Neural cell (in vitro differentiated cells): Measurements from ENCODE around the gene NUP98. TPM values are rescaled to one million over a fixed set of nuclear protein-coding genes. Genes with fewer than 3 reads are reported as not detected.

ENCODE experiments used
- H2AFZ ChIP-seq: fragments of 200-600, 300-800 bp; sonication (generic), shearing (Covaris generic); 2 replicates; pipeline ENCODE4 v1.6.0; 2014; ENCODE audit warnings: low read depth, mild to moderate bottlenecking, antibody characterized with exemption, low read length, moderate library complexity
- H3F3A ChIP-seq: fragments of 200-600 bp; shearing (Covaris generic); 2 replicates; pipeline ENCODE4 v1.6.1; 2016; ENCODE audit warnings: mild to moderate bottlenecking, moderate library complexity, mixed read lengths, antibody characterized with exemption, low read length; ENCODE audit not compliant: insufficient read depth, poor library complexity, severe bottlenecking
- H3K27ac ChIP-seq: fragments of 200-600, 300-800 bp; sonication (generic), shearing (Covaris generic); 2 replicates; pipeline ENCODE4 v1.5.1; 2014; ENCODE audit warnings: mild to moderate bottlenecking, low read length, moderate library complexity
- H3K27me3 ChIP-seq: fragments of 300-800, 200-600 bp; sonication (generic), shearing (Covaris generic); 2 replicates; pipeline ENCODE4 v1.6.0; 2014; ENCODE audit warnings: mild to moderate bottlenecking, low read depth, low read length, moderate library complexity; ENCODE audit not compliant: insufficient read depth
- H3K36me3 ChIP-seq: fragments of 300-800, 200-600 bp; sonication (generic), shearing (Covaris generic); 2 replicates; pipeline ENCODE4 v1.5.1; 2014; ENCODE audit warnings: mild to moderate bottlenecking, antibody characterized with exemption, low read length, moderate library complexity; ENCODE audit not compliant: insufficient read depth
- H3K4me2 ChIP-seq: fragments of 300-800, 200-600 bp; sonication (generic), shearing (Covaris generic); 2 replicates; pipeline ENCODE4 v1.6.0; 2014; ENCODE audit warnings: mild to moderate bottlenecking, low read length
- H3K4me3 ChIP-seq: fragments of 300-800, 200-600 bp; sonication (generic), shearing (Covaris generic); 2 replicates; pipeline ENCODE4 v1.5.1; 2014; ENCODE audit warnings: mild to moderate bottlenecking, low read length, moderate library complexity
- H3K79me2 ChIP-seq: fragments of 200-600 bp; shearing (Covaris generic); replicated peaks from 2 replicates; pipeline ENCODE4 v1.6.0; 2014; ENCODE audit warnings: mild to moderate bottlenecking, low read length, moderate library complexity; ENCODE audit not compliant: insufficient read depth
- H3K9ac ChIP-seq: fragments of 300-800, 200-600 bp; sonication (generic), shearing (Covaris generic); 2 replicates; pipeline ENCODE4 v1.6.1; 2016; ENCODE audit warnings: mild to moderate bottlenecking, low read length, mixed read lengths
- H3K9me2 ChIP-seq: fragments of 200-600 bp; shearing (Covaris generic); 2 replicates; pipeline ENCODE4 v1.6.1; 2016; ENCODE audit warnings: mild to moderate bottlenecking, low read length, mixed read lengths; ENCODE audit not compliant: insufficient read depth
- H3K9me3 ChIP-seq: fragments of 200-600, 300-800 bp; sonication (generic), shearing (Covaris generic); 2 replicates; pipeline ENCODE4 v1.6.1; 2016; ENCODE audit warnings: mild to moderate bottlenecking, mixed run types, low read length, moderate library complexity, mixed read lengths
- H4K20me1 ChIP-seq: fragments of 200-600 bp; shearing (Covaris generic); 2 replicates; pipeline ENCODE4 v1.6.1; 2016; ENCODE audit warnings: mild to moderate bottlenecking, mixed run types; ENCODE audit not compliant: insufficient read depth
- EP300 ChIP-seq: fragments of 450-650 bp; conservative IDR thresholded peaks from 2 replicates; pipeline ENCODE4 v1.6.1; 2014; ENCODE audit warnings: antibody characterized with exemption, mild to moderate bottlenecking, moderate library complexity; ENCODE audit not compliant: poor library complexity, severe bottlenecking
- EZH2 ChIP-seq: fragments of 200-600, 300-800 bp; shearing (Covaris generic), sonication (generic); IDR thresholded peaks from 2 replicates; pipeline ENCODE4 v1.6.1; 2014; ENCODE audit warnings: antibody characterized with exemption, low read length, borderline replicate concordance, mild to moderate bottlenecking; ENCODE audit not compliant: insufficient read depth, poor library complexity, severe bottlenecking
- MXI1 ChIP-seq: fragments of 450-650 bp; conservative IDR thresholded peaks from 2 replicates; pipeline ENCODE4 v1.6.1; 2014; ENCODE audit warnings: antibody characterized with exemption, mild to moderate bottlenecking; ENCODE audit not compliant: poor library complexity, severe bottlenecking
- POLR2AphosphoS5 ChIP-seq: IDR thresholded peaks from 2 replicates; pipeline ENCODE4 v1.6.1; 2012
- RAD21 ChIP-seq: fragments of 450-650 bp; conservative IDR thresholded peaks from 2 replicates; pipeline ENCODE4 v1.6.1; 2014; ENCODE audit warnings: antibody characterized with exemption, mild to moderate bottlenecking, moderate library complexity
- SMC3 ChIP-seq: fragments of 450-650 bp; conservative IDR thresholded peaks from 2 replicates; pipeline ENCODE4 v1.6.1; 2014; ENCODE audit warnings: antibody characterized with exemption, mild to moderate bottlenecking, moderate library complexity; ENCODE audit not compliant: poor library complexity
- TAF1 ChIP-seq: IDR thresholded peaks from 2 replicates; pipeline ENCODE4 v1.6.1; 2012; ENCODE audit warnings: low read depth
- polyA plus RNA-seq: library from polyadenylated mRNA; depleted of rRNA; stranded (reverse); fragments of >200 nt; gene quantifications from 2 replicates; pipeline ENCODE4 v1.2.3, GENCODE V29; 2014
- TF ChIP-seq, protein P1 (sequence below): fragments of 450-650 bp; IDR thresholded peaks from 2 replicates; pipeline ENCODE4 v1.5.1; 2014; ENCODE audit warnings: antibody characterized with exemption, mild to moderate bottlenecking, moderate library complexity; ENCODE audit not compliant: poor library complexity, severe bottlenecking
- TF ChIP-seq, protein P2 (sequence below): IDR thresholded peaks from 2 replicates; pipeline ENCODE4 v1.6.1; 2012; ENCODE audit warnings: borderline replicate concordance

NUP98 gene
- polyA plus RNA-seq, 1 donor from 2014 or later = 28.9 TPM

DNA sequence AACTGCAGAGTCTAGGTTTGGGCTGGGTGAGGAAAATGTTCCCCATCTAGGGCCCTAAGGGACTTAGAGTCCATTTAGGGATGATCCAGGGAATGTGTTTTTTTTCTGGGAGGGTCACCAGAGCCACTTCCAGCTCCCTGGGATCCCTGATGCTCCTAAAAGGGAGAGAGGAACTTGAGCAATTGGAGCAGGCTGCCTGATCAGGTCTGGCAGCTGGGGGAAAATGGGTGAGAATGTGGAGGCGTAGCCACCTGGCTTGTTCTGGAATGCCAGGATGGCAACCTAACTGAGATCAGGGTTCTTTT, 12.2 kb upstream of the NUP98 start:
- H3K27ac ChIP-seq = no peak overlapping the region

DNA sequence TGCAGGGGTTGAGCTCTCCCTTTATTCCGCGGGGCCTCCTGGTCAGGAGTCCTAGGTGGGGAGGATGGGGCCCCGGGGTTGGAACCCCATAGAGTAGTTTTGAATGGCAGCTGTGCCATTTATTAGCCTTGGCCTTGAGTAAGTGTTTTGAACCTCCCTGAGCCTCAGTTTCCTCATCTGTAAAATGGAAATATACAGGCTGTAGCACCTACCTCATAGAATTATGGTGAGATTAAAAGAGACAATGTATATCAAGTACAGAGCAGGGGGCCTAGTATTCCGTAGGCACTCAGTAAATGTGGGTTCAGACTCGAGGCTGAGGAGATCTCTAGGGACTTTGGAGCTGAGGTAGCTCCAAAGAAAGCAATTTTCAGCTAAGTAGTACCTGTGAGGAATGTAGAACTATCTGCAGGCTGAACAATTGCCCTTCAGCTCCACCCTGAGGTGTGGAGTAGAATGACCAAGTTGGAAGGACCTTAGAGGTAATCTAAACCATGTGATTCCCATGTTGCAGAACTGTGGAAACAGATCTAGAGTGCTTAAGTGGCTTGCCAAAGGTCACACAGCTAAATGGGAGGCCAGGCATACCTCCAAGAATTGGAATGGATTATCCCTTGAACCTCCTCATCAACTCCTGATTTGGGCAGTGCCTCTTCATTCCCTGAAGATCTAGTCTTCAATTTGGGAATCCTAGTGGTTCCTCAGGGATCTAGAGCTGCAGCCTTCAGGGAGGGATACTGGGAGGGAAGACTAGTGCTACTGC, 11.7 kb upstream of the NUP98 start:
- Histone ChIP-seq H3K9me3 (no peaks in the 10 kb centered on the region), H3K79me2 (no peaks in the 10 kb centered on the region), H3K27me3 (no peaks in the 10 kb centered on the region), H3K9me2 (no peaks in the 10 kb centered on the region), H3K27ac (no peak overlapping the region), H3K4me2 (no peak overlapping the region), H4K20me1 (no peaks in the 10 kb centered on the region), H2AFZ (peak overlapping the region; percentile 21), H3K4me3 (peak overlapping the region; percentile 73), H3F3A (no peaks in the 10 kb centered on the region), H3K9ac (peak overlapping the region; percentile 48), H3K36me3 (no peaks in the 10 kb centered on the region)
- TF ChIP-seq RAD21 (no peak), SMC3 (no peak), MXI1 (no peak), EP300 (no peak), TAF1 (no peak), EZH2 (no peak), POLR2AphosphoS5 (no peak)
- TF ChIP-seq, protein P1, sequence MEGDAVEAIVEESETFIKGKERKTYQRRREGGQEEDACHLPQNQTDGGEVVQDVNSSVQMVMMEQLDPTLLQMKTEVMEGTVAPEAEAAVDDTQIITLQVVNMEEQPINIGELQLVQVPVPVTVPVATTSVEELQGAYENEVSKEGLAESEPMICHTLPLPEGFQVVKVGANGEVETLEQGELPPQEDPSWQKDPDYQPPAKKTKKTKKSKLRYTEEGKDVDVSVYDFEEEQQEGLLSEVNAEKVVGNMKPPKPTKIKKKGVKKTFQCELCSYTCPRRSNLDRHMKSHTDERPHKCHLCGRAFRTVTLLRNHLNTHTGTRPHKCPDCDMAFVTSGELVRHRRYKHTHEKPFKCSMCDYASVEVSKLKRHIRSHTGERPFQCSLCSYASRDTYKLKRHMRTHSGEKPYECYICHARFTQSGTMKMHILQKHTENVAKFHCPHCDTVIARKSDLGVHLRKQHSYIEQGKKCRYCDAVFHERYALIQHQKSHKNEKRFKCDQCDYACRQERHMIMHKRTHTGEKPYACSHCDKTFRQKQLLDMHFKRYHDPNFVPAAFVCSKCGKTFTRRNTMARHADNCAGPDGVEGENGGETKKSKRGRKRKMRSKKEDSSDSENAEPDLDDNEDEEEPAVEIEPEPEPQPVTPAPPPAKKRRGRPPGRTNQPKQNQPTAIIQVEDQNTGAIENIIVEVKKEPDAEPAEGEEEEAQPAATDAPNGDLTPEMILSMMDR = no peak
- TF ChIP-seq, protein P2, sequence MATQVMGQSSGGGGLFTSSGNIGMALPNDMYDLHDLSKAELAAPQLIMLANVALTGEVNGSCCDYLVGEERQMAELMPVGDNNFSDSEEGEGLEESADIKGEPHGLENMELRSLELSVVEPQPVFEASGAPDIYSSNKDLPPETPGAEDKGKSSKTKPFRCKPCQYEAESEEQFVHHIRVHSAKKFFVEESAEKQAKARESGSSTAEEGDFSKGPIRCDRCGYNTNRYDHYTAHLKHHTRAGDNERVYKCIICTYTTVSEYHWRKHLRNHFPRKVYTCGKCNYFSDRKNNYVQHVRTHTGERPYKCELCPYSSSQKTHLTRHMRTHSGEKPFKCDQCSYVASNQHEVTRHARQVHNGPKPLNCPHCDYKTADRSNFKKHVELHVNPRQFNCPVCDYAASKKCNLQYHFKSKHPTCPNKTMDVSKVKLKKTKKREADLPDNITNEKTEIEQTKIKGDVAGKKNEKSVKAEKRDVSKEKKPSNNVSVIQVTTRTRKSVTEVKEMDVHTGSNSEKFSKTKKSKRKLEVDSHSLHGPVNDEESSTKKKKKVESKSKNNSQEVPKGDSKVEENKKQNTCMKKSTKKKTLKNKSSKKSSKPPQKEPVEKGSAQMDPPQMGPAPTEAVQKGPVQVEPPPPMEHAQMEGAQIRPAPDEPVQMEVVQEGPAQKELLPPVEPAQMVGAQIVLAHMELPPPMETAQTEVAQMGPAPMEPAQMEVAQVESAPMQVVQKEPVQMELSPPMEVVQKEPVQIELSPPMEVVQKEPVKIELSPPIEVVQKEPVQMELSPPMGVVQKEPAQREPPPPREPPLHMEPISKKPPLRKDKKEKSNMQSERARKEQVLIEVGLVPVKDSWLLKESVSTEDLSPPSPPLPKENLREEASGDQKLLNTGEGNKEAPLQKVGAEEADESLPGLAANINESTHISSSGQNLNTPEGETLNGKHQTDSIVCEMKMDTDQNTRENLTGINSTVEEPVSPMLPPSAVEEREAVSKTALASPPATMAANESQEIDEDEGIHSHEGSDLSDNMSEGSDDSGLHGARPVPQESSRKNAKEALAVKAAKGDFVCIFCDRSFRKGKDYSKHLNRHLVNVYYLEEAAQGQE = no peak

More for the DNA sequence above, 12.2 kb upstream of the NUP98 start:
- no peak overlapping the region for H3K4me2 ChIP-seq
- H3K27me3 ChIP-seq = no peaks in the 10 kb centered on the region
- TF ChIP-seq EP300 (no peak), TAF1 (no peak), EZH2 (no peak), MXI1 (no peak), POLR2AphosphoS5 (no peak), RAD21 (no peak), SMC3 (no peak)
- TF ChIP-seq, protein P1 = no peak
- TF ChIP-seq, protein P2 = no peak
- no peaks in the 10 kb centered on the region for H4K20me1 ChIP-seq
- no peaks in the 10 kb centered on the region for H3K9me3 ChIP-seq
- H3K79me2 ChIP-seq = no peaks in the 10 kb centered on the region
- H3K4me3 ChIP-seq = no peak overlapping the region
- no peak overlapping the region for H2AFZ ChIP-seq
- H3F3A ChIP-seq = no peaks in the 10 kb centered on the region
- H3K9ac ChIP-seq = no peak overlapping the region
- no peaks in the 10 kb centered on the region for H3K36me3 ChIP-seq
- H3K9me2 ChIP-seq = no peaks in the 10 kb centered on the region
